ENCODE measurements around the gene SH3BP2.

DNA sequence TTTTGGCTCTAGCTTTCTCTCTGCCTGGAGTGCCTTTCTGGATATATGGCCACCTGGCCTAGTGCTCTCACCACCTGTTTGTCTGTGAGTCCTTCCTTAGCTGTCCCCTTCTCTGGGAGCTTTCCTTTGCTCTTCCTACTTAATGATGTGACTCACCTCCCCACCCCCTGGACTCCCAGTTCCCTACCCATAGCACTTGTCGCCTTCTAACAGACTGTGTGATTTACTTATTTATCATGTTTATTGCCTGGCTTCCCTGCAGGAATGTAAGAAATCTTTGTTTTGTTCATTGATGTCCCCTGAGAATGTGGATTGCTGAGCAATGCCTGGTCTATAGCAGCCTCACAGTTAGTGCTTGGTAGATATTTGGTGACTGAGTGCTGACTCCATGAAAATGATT is 69.6 kb downstream of the SH3BP2 start:
- TF ChIP-seq, protein P1, sequence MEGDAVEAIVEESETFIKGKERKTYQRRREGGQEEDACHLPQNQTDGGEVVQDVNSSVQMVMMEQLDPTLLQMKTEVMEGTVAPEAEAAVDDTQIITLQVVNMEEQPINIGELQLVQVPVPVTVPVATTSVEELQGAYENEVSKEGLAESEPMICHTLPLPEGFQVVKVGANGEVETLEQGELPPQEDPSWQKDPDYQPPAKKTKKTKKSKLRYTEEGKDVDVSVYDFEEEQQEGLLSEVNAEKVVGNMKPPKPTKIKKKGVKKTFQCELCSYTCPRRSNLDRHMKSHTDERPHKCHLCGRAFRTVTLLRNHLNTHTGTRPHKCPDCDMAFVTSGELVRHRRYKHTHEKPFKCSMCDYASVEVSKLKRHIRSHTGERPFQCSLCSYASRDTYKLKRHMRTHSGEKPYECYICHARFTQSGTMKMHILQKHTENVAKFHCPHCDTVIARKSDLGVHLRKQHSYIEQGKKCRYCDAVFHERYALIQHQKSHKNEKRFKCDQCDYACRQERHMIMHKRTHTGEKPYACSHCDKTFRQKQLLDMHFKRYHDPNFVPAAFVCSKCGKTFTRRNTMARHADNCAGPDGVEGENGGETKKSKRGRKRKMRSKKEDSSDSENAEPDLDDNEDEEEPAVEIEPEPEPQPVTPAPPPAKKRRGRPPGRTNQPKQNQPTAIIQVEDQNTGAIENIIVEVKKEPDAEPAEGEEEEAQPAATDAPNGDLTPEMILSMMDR (IDR thresholded peaks at IDR 0.05; ENCODE audit: low read depth, low read length, poor library complexity, severe bottlenecking) = no peak
- no peak for TF ChIP-seq EZH2phosphoT487 (IDR thresholded peaks at IDR 0.05; ENCODE audit: borderline replicate concordance, low read length)

All from DOHH2 (cell line).